Stimulated activated CD8-positive, alpha-beta memory T cell treated with anti-CD3 and anti-CD28 coated beads, Interleukin-2, amount 100 ng/mL, for 48 hours (primary cell): Measurements from ENCODE around the gene PPP1R2.
"Not testable (repeated sequence)": the region's sequence is repeated elsewhere in the genome, so short reads cannot be mapped to it uniquely, and the experiment has no call there.

Source experiments
- DNase-seq, 2 donors: peaks; one replicate each; pipeline ENCODE4 v3.0.0-alpha.2; 2020; ENCODE audit warnings: low read depth in 2 of 2

PPP1R2 gene

GRCh38 chr3:195542698-195543499 lies at the start of gene PPP1R2:
TSS of gene PPP1R2 (minus strand) at chr3:195543325. CDS start at chr3:195543025, 300 bp downstream.
- peak; percentile 84 to 90 for DNase-seq

- no peak for DNase-seq
These were observed 48.7 kb upstream of the PPP1R2 start for GRCh38 chr3:195591852-195592251.

GRCh38 chr3:195591220-195591619 lies 48.1 kb upstream of the PPP1R2 start:
- DNase-seq = no peak

GRCh38 chr3:195590381-195590780 lies 47.3 kb upstream of the PPP1R2 start:
- not testable (repeated sequence) for DNase-seq

GRCh38 chr3:195589796-195590195 lies 46.7 kb upstream of the PPP1R2 start:
- not testable (repeated sequence) for DNase-seq

- peak in 1 of 2 donors; percentile 11 for DNase-seq
These were observed 44.7 kb upstream of the PPP1R2 start for GRCh38 chr3:195587824-195588223.

- DNase-seq = no peak
These were observed 44.3 kb upstream of the PPP1R2 start for GRCh38 chr3:195587406-195587805.

- no peak for DNase-seq
These were observed 41.4 kb upstream of the PPP1R2 start for GRCh38 chr3:195584543-195584870.

GRCh38 chr3:195583831-195584542 lies 40.9 kb upstream of the PPP1R2 start, which contains the start of gene APOD:
TSS of gene APOD (minus strand) at chr3:195583940. CDS start at chr3:195579461, 4,479 bp downstream.
- DNase-seq = no peak

GRCh38 chr3:195582947-195583346 lies 39.8 kb upstream of the PPP1R2 start:
- DNase-seq = no peak

- DNase-seq = no peak
These were observed 37.8 kb upstream of the PPP1R2 start for GRCh38 chr3:195580744-195581443.

- DNase-seq = no peak
These were observed 36.2 kb upstream of the PPP1R2 start for GRCh38 chr3:195579281-195579680.

- no peak for DNase-seq
These were observed 35.4 kb upstream of the PPP1R2 start for GRCh38 chr3:195578565-195578964.

- DNase-seq = no peak
These were observed 34.6 kb upstream of the PPP1R2 start for GRCh38 chr3:195577645-195578177.

GRCh38 chr3:195574497-195575304 lies 31.6 kb upstream of the PPP1R2 start:
- DNase-seq = no peak

- DNase-seq = no peak
These were observed 30.7 kb upstream of the PPP1R2 start for GRCh38 chr3:195573611-195574496.

GRCh38 chr3:195571361-195571760 lies 28.2 kb upstream of the PPP1R2 start:
- no peak for DNase-seq

- DNase-seq = no peak
These were observed 27.8 kb upstream of the PPP1R2 start for GRCh38 chr3:195570912-195571311.

- no peak for DNase-seq
These were observed 27.2 kb upstream of the PPP1R2 start for GRCh38 chr3:195570344-195570743.

- DNase-seq = no peak
These were observed 25.5 kb upstream of the PPP1R2 start for GRCh38 chr3:195568630-195569029.
